Femur (tissue), 1 donor: ENCODE data around the gene ABHD12.
A peak's percentile ranks its signal among the peaks of the same experiment; 100 is the strongest.

Experiments
- DNase-seq: peaks from one replicate; pipeline ENCODE4 v3.0.0-alpha.2; 2017

ABHD12 gene

GRCh38 chr20:25380945-25381614, 9.6 kb downstream of the ABHD12 start:
- no peak for DNase-seq

GRCh38 chr20:25378884-25379733, 11.5 kb downstream of the ABHD12 start:
- DNase-seq: no peak

- DNase-seq: no peak
These were observed 12.3 kb downstream of the ABHD12 start for GRCh38 chr20:25378189-25378883.

- DNase-seq: no peak
These were observed 13.7 kb downstream of the ABHD12 start for GRCh38 chr20:25376886-25377285.

GRCh38 chr20:25376236-25376635, 14.4 kb downstream of the ABHD12 start:
- DNase-seq: no peak

- no peak for DNase-seq
These were observed 15.8 kb downstream of the ABHD12 start for GRCh38 chr20:25374842-25375241.

GRCh38 chr20:25372584-25373336, 17.9 kb downstream of the ABHD12 start:
- DNase-seq: no peak

- DNase-seq: no peak
These were observed 20.7 kb downstream of the ABHD12 start for GRCh38 chr20:25369971-25370370.

GRCh38 chr20:25369529-25369928, 21.1 kb downstream of the ABHD12 start:
- DNase-seq: no peak

GRCh38 chr20:25368976-25369375, 21.7 kb downstream of the ABHD12 start:
- DNase-seq: no peak

GRCh38 chr20:25368526-25368925, 22.1 kb downstream of the ABHD12 start:
- no peak for DNase-seq

GRCh38 chr20:25364879-25365699, 25.5 kb downstream of the ABHD12 start:
- no peak for DNase-seq

GRCh38 chr20:25364180-25364788, 26.4 kb downstream of the ABHD12 start:
- DNase-seq: no peak

- no peak for DNase-seq
These were observed 29.4 kb downstream of the ABHD12 start for GRCh38 chr20:25361287-25361683.

- DNase-seq: peak; percentile 28
These were observed 29.9 kb downstream of the ABHD12 start for GRCh38 chr20:25360631-25361286.

GRCh38 chr20:25356271-25356933, 34.2 kb downstream of the ABHD12 start:
- no peak for DNase-seq

- DNase-seq: no peak
These were observed 34.8 kb downstream of the ABHD12 start for GRCh38 chr20:25355866-25356265.

GRCh38 chr20:25355011-25355595, 35.5 kb downstream of the ABHD12 start:
- no peak for DNase-seq

GRCh38 chr20:25353747-25354705, 36.6 kb downstream of the ABHD12 start:
- no peak for DNase-seq
